GM18909 (cell line): ENCODE measurements around the gene CDX2.

Experiments
- ATAC-seq: cut with Tn5 transposase; IDR thresholded peaks from one replicate; pipeline ENCODE4 v1.9.1; 2021; ENCODE audit warnings: mild to moderate bottlenecking; ENCODE audit not compliant: unreplicated experiment, poor library complexity

Gene CDX2

DNA sequence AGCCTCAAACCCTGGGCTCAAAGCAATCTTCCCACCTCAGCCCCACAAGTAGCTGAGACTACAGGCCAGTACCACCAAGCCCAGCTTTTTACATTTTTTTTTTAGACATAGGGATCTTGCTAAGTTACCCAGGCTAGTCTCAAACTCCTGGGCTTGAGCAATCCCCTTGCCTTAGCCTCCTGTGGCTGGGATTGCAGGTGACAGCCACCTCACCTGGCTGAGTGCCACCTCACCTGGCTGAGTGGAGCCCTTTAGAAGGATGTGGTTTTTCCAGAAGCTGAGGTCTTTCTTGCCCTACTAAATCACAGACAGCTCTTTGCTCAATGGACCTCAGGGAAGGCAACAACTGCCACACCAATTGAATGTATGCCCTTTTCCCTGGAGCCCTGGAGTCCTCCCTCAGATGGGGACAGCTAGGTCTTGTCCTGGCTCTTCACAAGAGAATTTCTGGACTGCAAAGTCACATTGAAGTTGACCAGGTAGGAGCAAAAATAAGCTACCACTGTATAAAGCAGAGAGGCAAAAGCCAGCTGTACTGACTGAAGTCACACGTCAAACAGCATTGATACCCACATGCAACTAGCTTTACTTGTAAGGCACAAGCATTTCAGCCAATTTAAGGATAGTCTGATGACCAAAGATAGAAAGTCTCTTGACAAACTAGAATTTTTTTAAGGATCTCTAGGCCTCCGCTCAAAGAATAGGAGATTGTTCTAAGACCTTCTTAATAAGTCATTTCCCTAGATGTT is 35.4 kb downstream of the CDX2 start:
- no peak for ATAC-seq

DNA sequence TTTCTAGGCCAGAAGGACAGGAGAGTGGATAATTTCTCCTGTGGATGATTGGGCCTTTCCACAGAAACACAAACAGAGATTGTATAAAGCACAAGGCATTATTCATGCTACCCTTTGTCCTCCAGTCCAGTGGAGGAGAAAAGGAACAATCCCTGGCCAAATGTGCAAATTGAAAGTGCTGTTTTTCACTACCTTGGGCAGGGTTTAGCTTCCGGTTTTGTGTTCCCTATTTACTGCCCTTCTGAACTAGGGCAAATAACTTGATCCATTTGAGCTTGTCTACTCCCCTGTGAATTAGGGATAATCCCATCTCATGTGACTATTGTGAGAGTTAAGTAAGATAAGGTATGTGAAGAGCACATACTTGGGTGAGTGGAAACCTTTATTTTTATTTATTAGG is 36.0 kb downstream of the CDX2 start:
- no peak for ATAC-seq

DNA sequence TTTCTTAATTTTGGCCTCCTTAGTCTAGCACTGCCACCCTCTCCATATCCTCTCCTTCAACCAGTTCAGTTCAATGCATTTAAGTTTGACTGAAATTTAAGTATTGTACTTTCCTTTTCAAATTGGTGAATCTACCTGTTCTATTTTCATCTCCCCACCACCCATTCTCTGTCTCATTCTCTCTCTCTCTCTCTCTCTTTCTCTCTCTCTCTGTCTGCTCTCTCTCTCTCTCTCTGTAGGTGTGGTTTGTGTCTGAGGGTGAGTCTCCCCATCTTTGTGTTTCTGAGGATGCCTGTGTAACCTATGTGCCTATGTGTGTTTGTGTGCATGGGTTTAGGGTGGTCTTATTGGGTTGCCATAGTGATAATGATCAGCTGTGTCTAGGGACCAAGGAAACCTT is 39.2 kb downstream of the CDX2 start:
- no peak for ATAC-seq

- ATAC-seq, result no peak
These were observed 40.0 kb downstream of the CDX2 start for GRCh38 chr13:27928805-27929753.

DNA sequence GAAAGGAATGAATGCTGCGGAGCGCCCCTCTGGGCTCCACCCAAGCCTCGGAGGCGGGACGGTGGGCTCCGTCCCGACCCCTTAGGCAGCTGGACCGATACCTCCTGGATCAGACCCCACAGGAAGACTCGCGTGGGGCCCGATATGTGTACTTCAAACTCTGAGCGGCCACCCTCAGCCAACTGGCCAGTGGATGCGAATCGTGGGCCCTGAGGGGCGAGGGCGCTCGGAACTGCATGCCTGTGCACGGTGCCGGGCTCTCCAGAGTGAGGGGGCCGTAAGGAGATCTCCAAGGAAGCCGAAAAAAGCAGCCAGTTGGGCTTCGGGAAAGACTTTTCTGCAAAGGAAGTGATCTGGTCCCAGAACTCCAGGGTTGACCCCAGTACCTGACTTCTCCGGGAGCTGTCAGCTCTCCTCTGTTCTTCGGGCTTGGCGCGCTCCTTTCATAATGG is 40.7 kb downstream of the CDX2 start:
- ATAC-seq, result no peak

DNA sequence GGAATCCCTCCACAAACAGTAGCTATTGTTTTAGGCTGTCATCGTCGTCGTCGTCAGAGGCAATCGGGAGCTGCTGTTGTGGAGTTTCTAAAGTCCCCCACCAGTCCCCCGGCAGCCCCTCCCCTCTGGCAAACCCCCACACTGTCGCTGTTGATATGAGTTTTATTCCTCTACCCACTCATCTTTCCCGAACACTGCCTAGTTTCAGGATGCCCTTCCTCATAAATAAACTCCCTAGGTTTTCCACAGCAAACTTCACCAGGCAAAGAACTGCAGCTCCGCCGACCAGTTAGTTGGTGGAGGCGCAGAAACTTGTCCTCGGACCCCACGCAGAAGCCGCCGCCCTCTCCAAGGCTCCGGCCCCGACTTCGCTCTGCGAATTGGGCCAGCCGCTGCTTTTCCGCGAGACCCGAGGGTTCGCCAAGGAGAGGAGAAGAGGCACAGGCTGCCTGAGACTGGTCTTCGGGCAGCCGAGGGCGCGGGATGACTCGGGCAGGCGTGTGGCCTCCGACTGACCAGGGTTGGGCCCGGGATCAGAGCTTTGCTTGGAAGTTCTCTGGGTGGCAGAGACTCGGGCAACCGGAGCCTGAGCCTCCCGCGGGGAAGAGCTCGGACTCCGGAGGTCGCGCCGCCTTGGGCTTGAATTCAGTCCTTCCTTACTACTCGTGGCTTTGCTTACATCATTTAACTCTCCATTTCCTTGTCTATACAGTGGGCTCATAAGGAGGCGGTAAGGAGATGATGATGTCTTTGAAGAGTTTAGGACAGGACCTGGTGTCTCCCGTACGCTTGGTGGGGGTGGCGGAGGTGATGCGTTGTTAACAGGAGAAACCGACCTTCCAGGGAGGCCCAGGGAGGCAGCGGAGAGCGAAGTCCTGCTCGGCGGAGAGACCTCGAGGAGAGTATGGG is 41.4 kb downstream of the CDX2 start:
- no peak for ATAC-seq

DNA sequence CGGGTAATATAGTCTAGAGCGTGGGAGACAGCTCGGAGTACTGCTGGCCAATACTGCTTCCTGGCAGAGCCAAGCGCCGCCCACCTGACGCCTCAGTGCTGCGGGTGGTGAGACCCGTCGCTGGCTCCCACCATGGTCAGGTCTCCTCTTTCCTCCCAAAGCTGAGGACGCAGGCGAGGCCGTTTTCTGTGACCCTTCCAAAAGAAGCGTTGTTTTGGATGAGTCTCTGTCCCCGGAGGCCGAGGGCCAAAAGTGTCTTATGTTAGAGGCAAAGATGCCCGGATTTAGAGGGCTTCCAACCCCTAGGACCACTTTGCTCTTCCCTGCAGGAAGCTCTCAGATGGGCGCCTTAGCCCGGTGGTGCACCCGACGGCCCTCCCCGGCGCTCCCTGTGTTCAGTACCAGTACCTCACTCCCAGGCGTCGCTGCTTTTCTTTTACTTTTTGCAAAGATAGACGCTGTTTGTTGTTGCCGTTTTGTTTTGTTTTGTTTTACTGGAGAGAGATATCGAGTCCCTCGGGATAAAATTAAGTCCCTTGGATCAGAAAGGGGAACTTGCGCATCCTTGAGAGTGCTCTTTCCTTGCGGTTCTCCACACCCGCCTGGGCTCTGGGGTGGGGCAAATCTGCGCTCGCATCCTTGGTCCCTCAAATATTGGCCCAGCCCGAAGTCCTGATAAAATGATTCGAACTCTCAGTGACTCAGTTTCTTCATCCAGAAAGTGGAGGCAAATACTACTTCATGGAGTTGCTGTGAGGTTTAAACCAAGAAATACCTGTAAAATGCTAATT is 42.3 kb downstream of the CDX2 start:
- no peak for ATAC-seq

- no peak for ATAC-seq
These were observed 43.7 kb downstream of the CDX2 start for GRCh38 chr13:27925220-27925991.

- ATAC-seq, result no peak
These were observed 44.5 kb downstream of the CDX2 start for GRCh38 chr13:27924529-27925141.

DNA sequence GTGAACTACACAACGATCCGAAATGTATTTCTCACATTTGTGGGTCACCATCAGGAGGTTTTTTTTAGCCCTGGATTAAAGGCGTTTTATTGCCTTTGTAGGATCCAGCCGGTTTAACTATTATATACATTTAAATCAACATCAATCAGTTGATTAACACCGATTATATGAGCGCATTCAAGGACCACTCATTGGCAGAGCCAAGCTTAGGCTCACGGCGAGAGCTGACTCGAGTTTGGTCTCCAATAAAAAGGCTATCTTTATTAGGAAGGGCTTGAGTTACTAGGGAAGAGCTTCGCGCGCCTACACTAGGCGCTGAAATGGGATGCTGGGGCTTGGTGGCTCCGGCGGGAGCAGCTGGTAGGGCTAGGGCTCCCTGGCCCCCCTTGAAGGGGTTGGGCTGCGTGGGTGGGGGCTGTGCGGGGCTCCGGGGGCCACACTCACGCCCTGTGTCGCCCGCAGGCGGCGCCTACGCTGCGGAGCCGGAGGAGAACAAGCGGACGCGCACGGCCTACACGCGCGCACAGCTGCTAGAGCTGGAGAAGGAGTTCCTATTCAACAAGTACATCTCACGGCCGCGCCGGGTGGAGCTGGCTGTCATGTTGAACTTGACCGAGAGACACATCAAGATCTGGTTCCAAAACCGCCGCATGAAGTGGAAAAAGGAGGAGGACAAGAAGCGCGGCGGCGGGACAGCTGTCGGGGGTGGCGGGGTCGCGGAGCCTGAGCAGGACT is 45.2 kb downstream of the CDX2 start:
- no peak for ATAC-seq

GRCh38 chr13:27922883-27923612 is 46.1 kb downstream of the CDX2 start:
- ATAC-seq, result no peak

DNA sequence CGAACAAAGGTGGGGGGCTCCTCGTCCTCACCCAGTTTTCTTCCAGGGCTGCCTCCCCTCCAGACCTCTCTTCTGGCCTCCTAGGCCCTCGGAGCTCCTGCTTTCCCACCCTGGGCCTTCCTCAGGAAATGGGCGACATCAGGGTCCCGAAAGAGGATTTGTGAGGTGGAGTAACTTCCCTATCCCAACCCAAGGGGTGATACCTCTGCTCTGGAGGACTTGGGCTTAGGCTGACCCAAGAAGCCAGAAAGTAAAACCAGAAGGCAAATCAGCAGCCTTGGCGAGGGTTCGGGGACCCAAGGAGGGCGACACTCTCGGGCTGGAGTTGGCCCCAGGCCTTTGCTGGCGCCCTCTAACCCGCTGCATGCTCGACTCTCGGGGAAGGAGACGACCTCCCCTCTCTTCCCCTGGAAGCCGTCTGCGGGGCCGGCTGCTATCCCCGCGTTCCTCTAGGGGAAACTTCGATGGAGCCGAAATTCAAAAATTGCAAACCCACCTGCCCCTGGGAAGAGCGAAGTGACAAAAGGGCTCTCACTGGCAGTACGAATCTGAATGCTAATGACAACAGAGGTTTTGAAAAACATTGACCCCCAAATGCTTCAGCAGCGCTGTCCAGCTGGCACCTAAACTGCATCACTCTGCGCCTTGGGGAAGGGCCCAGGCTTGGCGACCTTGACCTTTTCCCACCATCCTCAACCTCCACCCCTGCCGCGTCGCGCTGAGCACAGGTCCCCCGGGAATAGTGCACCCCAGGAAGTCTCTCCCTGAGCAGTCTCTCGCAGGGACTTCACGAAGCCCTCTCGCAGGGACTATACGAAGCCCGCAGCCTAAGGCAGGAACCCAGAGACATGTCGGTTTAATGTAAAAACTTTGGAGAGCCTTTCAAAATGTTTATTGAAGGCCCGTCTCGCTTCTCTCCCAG is 46.9 kb downstream of the CDX2 start:
- no peak for ATAC-seq

DNA sequence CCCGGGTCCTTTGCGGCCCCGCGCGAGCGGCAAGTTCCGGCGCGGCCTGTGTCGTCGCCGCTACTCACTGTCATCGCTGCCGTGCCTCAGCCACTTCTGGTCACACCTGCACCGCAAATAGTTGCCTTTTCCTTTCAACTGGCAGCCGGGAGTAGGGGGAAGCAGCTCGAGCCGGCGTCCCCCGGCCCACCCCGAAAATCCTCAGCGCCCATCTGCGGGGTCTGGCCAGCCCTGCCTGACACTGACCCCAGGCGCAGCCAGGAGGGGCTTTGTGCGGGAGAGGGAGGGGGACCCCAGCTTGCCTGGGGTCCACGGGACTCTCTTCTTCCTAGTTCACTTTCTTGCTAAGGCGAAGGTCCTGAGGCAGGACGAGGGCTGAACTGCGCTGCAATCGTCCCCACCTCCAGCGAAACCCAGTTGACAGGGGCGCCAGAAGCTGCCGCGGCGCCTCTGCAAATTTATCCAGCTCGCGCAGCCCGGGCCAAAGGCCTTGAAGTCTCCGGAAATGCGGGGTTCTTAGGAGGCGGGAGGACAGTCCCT is 47.6 kb downstream of the CDX2 start:
- ATAC-seq, result no peak

DNA sequence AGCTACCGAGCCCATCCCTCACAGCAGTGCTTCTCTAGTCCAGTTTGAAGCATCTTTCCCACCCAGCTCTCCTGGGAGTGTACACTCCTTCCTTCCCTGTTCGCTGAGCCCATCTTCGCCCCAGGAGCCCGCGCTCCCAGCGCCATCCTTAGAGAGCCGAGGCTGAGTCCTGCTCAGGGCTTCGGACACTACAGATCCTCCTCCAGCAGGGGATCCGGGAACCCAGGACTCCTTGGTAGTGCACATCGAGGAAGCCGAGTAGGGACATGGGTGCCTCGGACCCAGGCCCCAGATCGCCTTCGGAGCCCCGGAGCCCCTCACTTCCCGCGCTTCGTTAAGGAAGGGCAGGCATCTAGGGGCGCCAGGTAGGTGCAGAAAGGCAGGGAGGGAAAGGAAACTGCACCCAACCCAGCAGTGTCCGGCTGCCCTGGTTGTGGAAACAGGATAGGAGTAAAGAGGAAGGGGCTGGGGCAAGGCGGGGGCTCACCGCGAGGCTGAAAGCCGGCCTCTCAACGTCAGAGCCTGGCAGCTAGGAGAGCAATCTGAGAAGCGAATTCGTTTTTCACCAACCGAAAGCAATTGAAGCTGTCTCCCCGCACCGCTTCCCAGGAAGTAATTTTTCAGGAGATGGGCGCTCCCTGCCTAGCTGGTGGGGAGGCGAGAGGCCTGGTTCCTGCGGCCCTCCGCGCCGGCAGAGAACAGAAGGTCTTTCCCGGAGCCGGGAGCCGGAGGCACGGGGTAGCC is 48.3 kb downstream of the CDX2 start:
- no peak for ATAC-seq
